Mesendoderm (in vitro differentiated cells): ENCODE data around the gene ARHGEF9.
A peak's percentile ranks its signal among the peaks of the same experiment; 100 is the strongest.

Experiments used
- small RNA-seq: library from polyadenylated mRNA; stranded (forward); fragments of <200 nt; extraction: miRNeasy Mini kit (QIAGEN cat#:217004); gene quantifications from one replicate; pipeline ENCODE3, GENCODE V24; 2013; ENCODE audit not compliant: insufficient read depth

Gene ARHGEF9

Small RNA genes lying within 50 kb of the gene (small RNA-seq; reads per million reads assigned to genes)
- 55.2 reads per million, percentile 95 among the genes with 10 or more reads in this experiment for gene MIR1468
